Uterus (tissue), 2 donors: ENCODE measurements around the gene MTCL1.

Experiments used
- POLR2A ChIP-seq, 2 donors: fragments of 450-650 bp; IDR thresholded peaks; one replicate each; pipeline ENCODE4 v1.6.1; 2016; ENCODE audit warnings: antibody characterized with exemption in 2 of 2, mild to moderate bottlenecking in 1 of 2, moderate library complexity in 1 of 2
- TF ChIP-seq, protein P1 (sequence below), 4 experiments: fragments of 200-600 bp in 2 of 4; fragments of 450-650 bp in 2 of 4; sonication (generic) in 2 of 4; IDR thresholded peaks; one replicate each; pipeline ENCODE4 v1.5.1; 2016 to 2019; ENCODE audit warnings: antibody characterized with exemption in 4 of 4, mild to moderate bottlenecking in 2 of 4, moderate library complexity in 1 of 4

DNA sequence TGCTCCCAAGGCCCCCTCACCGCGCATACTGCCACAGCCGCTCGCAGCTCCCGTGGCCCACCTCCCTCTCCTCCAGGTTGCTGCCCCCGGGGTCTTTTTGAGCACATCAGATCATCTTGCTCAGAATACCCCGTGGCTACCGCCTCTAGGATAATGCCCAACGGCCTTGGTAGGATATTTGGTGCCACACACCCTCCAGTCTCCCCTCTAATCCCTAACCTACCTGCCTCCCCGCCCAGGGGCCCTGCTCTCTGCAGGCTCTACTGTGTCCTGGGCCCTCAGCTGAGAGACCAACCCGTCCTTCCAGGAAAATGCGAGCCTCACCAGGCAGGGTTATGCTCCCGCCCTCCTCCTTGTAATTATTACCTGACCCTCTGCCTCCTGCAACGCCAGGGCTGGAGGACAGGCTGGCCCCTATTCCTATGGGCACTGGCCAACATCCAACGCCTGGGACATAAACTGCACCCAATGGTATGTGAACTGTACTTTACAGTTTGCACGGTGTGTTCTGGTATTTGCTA, 1.5 kb upstream of the MTCL1 start:
- TF ChIP-seq POLR2A (IDR thresholded peaks at IDR 0.05) = no peak
- TF ChIP-seq, protein P1, sequence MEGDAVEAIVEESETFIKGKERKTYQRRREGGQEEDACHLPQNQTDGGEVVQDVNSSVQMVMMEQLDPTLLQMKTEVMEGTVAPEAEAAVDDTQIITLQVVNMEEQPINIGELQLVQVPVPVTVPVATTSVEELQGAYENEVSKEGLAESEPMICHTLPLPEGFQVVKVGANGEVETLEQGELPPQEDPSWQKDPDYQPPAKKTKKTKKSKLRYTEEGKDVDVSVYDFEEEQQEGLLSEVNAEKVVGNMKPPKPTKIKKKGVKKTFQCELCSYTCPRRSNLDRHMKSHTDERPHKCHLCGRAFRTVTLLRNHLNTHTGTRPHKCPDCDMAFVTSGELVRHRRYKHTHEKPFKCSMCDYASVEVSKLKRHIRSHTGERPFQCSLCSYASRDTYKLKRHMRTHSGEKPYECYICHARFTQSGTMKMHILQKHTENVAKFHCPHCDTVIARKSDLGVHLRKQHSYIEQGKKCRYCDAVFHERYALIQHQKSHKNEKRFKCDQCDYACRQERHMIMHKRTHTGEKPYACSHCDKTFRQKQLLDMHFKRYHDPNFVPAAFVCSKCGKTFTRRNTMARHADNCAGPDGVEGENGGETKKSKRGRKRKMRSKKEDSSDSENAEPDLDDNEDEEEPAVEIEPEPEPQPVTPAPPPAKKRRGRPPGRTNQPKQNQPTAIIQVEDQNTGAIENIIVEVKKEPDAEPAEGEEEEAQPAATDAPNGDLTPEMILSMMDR (IDR thresholded peaks at IDR 0.05) = no peak
